PFSK-1 (cell line): Measurements from ENCODE around the gene RTN1.

Source experiments
- FOXP2 ChIP-seq: optimal IDR thresholded peaks from 2 replicates; pipeline ENCODE3; 2011; ENCODE audit warnings: borderline replicate concordance, control low read depth, inconsistent platforms; ENCODE audit not compliant: insufficient read depth; ENCODE audit errors: extremely low read length, extremely low read depth
- POLR2AphosphoS5 ChIP-seq: IDR thresholded peaks from 2 replicates; pipeline ENCODE4 v1.6.1; 2012; ENCODE audit warnings: low read depth, mild to moderate bottlenecking, control low read depth, low read length, moderate library complexity
- REST ChIP-seq, 2 experiments: IDR thresholded peaks; 2 replicates each; pipeline versions ENCODE4 v1.6.1 to v1.8.0; 2011 to 2012; ENCODE audit warnings: low read depth in 2 of 2, low read length in 2 of 2, control low read depth in 1 of 2, inconsistent platforms in 1 of 2, mild to moderate bottlenecking in 1 of 2, moderate library complexity in 1 of 2; ENCODE audit not compliant: insufficient read depth in 1 of 2
- SIN3A ChIP-seq: IDR thresholded peaks from 2 replicates; pipeline ENCODE4 v1.6.1; 2012; ENCODE audit warnings: mild to moderate bottlenecking, low read length, moderate library complexity, borderline replicate concordance; ENCODE audit not compliant: insufficient read depth
- TAF1 ChIP-seq: IDR thresholded peaks from 2 replicates; pipeline ENCODE4 v1.6.1; 2012; ENCODE audit warnings: low read length, control low read depth, borderline replicate concordance; ENCODE audit not compliant: insufficient read depth

The RTN1 gene

DNA sequence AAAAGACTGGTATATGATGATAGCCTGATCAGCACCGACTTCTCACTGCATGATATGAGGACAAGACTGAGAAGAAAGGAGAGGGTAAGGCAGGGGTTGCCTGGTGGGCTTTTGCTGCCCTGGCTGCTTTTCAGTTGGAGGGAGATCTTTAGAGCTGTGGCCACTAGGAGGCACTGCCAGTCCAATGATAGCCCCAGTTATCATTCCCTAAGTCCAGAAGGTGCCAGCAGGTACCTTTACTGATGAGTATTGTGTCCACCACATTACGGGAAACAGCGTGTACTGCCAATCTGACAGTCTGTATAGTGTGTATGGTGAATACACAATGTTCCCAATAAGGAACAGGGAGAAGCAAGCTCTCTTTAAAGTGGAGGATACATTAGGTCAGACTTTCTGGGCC lies 238.2 kb downstream of the RTN1 start:
- TF ChIP-seq TAF1 (no peak), REST (IDR thresholded peaks at IDR 0.05; ENCODE audit: insufficient read depth in 1 of 2, low read depth in 2 of 2, low read length in 2 of 2) (no peak)

GRCh38 chr14:59631237-59631636 lies 239.3 kb downstream of the RTN1 start:
- TF ChIP-seq SIN3A (no peak), POLR2AphosphoS5 (no peak), REST (IDR thresholded peaks at IDR 0.05; ENCODE audit: insufficient read depth in 1 of 2, low read depth in 2 of 2, low read length in 2 of 2) (no peak), FOXP2 (no peak), TAF1 (no peak)

- TF ChIP-seq SIN3A (no peak), POLR2AphosphoS5 (no peak), TAF1 (no peak), FOXP2 (no peak), REST (IDR thresholded peaks at IDR 0.05; ENCODE audit: insufficient read depth in 1 of 2, low read depth in 2 of 2, low read length in 2 of 2) (no peak)
These were observed 240.2 kb downstream of the RTN1 start for GRCh38 chr14:59630288-59630963.

DNA sequence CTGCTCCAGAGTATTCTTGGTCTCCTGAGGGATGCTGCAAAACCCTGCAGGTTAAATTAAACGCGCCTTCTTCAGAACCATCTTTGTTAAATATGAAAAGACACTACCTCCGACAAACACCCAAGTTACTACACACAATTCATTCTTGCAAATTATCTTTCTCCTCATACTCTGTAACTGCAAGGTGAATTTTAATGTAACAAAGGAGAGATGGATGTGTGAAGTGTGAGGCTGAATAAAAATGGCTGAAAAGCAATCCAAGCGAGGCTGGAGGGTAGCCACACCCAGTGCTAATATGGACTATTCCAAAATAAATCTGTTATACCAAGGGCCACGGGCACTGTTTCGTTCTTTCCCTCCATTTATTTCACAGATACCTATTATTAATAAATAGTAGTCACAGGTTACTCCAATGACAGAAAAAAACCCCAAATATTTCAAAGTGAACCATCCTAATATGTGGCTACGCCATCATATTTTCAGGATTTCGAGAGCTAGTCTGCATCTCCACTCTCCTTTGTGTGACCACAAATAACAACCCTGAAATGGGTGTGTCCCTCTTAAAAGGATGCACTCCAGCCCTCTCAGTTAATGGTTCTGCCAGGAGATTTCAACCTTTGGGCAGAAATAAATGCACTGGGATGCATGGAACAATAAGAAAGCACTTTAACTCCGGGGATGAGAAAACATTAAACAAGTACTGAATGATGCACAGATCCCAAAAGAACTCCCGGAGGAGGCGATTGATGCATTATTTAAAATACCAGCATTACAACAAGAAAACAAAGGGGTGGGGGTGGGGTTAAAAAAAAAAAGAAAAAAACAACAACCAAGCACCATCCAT lies 240.9 kb downstream of the RTN1 start:
- TF ChIP-seq FOXP2: no peak
- TF ChIP-seq REST (IDR thresholded peaks at IDR 0.05; ENCODE audit: insufficient read depth in 1 of 2, low read depth in 2 of 2, low read length in 2 of 2): no peak
